Cortex of kidney (tissue), 1 donor: ENCODE results near the gene FAM240B.

ENCODE experiments used
- DNase-seq: peaks from one replicate; lab custom pipeline; 2025; lab: John Stamatoyannopoulos, UW

FAM240B gene

DNA sequence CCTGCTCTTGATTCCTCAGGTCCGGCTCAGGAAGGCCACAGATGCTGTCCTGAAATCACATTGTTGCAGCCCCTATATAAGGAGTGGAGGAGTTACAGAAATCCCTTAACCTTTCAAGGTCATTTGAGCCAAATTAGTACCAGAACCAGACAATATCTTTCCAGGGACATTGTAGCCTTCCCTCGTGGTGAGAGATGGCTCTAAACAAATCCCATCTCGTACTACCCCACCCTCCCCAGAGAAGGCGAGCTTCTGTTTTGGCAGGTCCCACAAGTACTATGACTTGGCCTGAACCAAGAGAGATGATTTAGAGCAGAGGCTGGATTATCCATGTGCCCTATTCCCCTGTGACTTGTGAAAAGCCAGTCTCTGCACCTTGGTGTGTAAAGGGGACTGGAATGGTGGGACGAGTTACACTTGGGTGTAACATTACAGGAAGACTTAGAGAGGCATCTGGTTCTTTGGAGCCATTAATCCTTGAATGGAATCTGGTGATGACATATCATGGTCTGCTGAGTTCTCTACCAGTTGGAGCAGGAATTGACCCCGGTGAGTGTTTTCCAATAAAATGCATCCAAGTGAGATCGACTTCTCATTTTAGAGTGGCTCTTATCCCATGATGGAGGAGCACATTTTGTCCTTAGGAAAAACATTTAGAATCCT, at the start of gene FAM240B:
Gene FAM240B, minus strand, starts transcription at position 51 of the 663 bp plus-strand sequence. CDS start 16,134 bp downstream, outside the sequence.
- DNase-seq = no peak

DNA sequence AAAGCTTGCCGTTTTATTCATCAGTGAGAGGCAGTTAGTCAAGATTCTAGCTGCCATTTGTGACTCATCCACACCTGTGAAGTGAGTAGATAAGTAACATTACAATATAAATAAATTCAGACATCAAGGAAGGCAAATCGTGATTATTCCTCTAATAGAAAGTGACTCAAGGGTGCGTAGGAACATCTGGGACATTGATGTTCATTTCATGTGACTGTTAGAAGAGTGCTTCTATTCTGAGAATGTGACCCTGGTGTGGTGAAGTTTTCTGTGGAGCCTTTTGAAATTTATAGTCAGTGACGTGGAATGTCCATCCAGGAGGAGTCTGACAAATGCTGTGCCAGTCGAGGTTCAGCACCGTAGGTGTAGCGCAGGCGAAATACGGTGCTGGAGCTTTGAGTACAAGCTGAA, 48.4 kb upstream of the FAM240B start:
- no peak for DNase-seq

DNA sequence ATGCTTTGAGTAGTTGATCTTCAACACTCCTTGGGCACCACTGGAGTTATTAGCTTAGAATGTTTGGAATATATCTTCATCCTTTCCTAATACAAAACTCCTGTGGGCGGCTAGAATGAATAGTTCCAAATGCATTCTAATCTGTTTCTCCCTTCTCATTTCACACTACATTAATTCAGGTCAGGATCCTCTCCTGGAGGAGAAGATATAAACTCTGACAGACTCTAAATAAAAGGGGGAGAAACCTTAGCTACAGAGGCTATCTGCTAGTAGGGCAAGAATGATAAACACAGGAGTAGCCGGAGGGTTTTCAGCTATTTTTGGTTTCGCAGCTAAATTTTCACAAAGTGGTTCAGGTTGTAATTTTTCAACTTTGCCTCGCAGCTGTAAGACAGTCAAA, 45.2 kb upstream of the FAM240B start:
- DNase-seq = no peak

DNA sequence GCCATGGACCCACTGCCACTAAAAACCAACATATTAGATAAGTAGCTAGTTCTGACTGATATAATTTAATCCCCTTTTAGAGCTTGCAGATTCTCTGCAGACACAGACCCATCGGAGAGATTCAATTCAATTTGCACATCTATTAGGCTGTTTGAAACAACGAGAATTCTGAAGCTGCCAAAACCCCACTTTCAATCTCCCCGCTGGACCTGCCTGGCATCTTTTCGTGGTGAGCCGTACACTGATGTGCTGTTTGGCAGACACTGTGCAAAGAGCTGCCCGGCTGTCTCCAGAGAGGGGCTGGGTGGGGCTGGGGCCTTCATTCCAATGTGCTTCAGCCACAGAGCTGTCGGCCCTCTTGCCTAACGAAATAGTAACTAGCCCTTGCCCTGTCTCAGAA, 42.1 kb upstream of the FAM240B start:
- DNase-seq = no peak

DNA sequence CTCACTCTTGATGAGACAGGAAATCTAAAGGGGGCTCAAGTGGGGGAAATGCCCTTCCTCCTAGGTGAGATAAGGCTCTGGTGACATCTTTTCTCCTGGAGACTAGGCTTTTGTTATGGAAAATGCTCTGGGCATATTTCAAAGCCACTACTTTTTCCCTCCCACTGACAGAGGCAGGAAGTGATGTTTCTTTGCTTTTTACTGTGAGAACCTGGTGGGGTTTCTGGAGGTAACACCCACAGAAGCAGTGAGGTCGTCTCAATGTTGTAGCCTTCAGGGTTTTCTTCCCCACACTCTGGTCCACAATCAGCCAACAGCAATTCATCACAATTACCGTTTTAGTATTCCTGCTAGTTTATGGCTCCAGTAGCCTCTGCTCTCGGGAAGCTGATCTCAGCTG, 41.4 kb upstream of the FAM240B start:
- DNase-seq = no peak

DNA sequence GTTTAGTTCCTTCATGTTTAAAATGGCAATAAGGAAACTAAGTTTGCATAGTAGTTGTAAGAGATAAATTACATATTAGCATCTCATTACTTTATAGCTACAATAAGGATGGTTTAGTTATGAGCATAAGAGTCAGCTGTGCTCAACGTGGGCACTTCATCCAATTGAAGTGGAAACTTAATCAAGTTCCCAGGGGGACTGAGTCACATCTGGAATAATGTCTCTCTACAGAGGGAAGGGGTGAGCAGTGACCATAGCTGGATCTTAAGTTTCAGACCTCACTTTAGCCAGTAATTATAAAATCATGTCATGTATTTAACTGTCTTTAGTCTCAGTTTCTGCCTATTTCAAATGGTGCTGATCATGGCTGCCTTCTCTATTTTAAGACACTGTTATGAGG, 36.8 kb upstream of the FAM240B start:
- DNase-seq = no peak

DNA sequence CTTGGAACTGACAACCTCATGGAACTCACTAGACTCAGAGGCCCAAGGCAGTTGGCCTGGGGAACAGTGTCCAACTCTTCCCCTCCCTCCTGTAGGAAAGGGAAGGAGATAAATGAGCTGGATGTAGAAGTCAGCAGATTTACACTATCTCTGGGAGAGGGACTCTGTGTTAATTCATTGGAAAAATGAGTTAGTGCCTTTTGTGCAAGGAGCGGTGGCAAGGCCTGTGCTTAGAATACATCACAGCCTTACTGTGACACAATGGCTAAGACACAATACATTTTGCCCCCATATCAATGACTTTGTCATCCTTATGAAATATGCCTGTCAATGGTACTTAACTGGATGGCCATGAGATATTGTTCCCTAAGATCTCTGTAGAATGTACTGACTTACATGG, 28.0 kb upstream of the FAM240B start:
- DNase-seq = no peak

DNA sequence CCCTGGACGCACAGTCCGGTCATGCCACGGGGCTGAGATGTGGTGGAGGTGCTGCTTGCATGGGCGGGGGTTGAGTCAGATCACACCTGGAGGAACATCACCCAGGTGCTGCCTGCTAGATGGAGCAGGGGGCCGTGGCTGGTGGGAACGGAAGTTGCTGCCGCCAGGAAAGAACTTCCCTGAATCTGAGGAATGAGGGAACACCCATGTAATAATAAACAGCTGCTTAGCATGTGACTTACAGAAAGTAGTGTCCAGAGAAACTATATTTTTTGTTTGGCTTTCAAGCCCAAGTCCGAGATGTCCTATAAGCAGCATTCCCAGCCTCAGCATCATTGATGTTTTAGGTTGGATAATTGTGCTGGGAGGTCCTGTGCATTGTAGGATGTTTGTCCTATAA, 27.1 kb upstream of the FAM240B start:
- no peak for DNase-seq

DNA sequence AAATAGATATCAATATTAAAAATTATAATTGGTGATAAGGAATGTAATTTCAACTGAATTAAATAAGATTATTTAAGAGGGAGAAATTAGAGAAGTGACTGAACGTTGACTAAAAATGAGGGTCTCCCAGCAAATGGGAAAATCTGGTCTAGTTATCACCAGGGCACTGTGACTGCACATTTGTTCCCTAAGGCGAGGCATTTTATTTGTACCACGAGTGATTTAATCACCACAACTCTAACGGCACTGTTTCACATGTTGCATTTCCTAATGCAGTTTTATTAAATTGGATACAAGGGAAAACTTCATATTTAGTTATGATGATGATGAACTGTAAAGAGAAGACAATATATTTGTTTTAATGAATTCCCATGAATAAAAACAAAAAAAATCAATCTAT, 26.4 kb upstream of the FAM240B start:
- DNase-seq = no peak

DNA sequence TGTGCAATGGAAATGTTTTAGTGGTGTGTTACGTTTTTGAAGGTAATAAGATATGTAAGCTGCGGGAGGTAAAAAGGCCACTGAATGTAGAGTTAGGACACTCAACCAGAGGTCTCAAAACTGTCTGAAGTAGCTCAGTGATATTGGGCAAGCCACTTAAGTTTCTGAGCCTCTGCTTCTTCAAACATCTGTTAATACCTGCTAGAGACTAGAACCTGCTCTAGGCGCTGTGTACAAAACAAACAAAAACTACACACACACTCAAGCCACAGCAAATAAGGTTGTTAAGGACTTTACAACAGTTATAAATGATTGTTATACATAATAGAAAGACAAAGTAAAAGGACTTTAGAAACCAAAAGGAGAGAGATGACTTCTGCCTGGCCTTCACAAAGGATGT, 24.6 kb upstream of the FAM240B start:
- DNase-seq = no peak

DNA sequence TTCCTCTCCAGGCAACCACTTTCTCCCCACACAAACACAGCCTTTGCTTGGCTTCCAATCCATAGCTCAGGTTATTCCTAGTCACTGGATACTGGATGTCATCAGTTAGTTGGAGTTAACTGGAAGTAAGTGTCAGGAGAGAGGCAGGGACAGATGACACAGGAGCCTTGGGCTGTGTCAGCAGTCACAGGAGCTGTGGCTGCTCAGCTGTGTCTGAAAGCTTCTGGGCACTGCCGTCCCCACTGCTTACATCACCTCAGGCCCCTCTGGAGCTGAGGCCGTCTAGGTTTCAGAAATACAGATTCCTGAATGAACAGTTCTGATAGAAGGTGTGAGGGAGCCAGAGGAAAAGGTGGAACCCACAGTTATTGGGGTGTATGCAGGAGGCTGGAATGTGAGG, 17.3 kb upstream of the FAM240B start:
- no peak for DNase-seq

DNA sequence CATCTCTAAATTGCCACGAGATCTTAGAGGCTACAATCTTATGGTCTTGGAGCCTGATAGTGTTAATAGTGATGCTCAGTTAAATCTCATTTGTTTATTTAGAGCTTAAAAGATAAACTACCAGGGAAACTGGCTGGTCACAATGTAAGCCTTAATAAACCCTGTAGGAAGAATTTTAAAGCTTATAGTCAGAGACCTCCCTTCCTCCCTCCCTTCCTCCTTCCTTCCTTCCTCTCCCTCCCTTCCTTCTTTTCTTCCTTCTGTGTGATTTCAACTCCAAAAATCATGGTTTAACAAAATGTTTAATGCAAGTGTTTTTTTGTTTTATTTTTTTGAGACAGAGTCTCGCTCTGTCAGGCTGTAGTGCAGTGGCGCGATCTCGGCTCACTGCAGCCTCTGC, 14.9 kb upstream of the FAM240B start:
- no peak for DNase-seq

DNA sequence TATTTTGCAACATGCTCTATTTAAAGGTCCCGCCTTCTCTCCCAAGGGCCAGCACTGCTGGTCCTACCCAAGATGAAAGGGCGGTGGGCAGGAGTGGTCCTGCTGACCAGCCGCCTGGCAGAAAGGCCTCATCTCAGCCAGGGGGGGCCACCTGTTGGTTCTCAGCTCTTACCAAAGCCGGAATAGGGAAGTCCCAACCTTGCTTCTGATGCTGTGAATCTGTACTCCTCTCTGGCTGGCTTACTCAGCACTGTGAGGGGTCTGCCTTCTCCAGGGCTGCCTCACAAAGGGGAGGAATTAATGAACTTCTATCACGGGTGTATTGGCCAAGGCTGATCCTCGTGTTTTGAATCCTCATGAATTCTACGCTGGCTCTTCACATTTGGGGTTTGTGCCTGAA, 13.6 kb upstream of the FAM240B start:
- no peak for DNase-seq

DNA sequence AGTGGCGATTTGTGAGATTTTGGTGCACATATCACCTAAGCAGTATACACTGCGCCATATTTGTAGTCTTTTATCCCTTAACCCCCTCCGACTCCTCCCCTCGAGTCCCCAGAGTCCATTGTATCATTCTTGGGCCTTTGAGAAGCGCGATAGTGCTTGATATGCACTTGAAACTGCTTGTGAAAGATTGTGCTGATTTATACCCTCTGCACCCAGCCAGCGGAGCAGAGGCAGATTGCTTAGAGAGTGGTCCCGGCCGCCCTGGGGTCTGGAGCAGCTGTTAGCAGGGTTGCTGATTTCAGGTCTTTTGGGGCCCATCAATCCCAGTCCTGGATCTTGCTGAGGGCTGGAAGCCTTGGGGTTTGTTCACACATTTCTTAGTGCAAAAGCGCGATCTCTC, 13.0 kb upstream of the FAM240B start:
- no peak for DNase-seq

DNA sequence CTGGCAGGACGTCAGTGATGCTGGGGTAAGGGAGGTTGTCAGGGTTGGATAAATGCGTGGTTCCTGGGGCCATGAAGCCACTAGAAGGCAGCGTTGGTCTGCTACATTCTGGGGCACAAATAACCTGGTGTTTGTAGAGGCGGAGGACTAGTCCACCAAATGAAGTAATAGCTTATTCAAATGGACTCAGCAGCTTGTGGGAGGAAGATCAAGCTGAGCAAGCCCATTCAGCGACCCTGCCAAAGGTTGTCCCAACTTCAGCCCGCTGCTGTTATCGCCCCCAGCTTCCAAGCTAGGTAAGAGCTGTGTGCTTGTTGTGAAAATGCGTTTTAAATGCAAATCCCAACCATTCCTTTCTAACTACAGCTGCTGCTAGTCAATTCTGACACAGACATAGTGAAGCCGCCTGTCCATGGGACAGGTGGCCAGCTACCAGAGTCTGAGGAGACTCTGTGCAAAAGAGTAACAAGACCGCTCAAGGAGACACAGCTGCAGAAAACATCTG, 7.6 kb upstream of the FAM240B start:
- DNase-seq = no peak

DNA sequence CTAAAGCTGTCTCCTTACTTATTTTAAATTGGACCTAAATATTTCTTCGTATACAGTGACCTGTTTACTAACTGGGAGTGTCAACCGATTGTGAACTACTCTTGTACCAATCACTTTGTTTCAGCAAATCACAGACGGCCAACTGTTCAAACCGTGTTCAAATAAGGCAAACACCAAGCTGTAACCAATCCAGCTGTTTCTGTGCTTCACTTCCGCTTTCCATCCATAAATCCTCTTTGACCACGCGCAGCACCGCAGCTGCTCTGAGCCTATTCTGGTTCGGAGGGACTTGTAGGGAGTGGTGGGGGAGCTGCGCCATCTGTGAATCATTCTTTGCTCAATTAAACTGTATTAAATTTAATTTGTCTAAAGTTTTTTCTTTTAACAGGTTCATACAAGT, 4.8 kb upstream of the FAM240B start:
- no peak for DNase-seq

DNA sequence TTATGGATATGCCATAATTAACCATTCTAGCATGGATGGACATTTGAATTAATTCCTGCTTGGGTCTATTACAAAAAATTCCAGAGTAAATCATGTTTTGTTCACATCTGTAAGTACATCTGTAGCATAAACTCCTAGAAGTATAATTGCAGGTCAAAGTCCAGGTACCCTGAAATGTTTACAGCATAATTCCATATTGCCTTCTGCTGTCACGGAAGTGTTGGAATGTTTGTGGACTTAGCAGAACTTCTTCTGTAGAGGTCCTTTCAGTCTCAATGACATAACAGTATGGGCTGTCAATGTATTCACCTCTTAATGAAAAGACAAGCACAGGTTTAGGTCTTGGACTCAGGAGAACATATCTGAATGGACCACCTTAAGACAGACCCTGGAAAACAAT, 1.8 kb downstream of the FAM240B start:
- DNase-seq = no peak

DNA sequence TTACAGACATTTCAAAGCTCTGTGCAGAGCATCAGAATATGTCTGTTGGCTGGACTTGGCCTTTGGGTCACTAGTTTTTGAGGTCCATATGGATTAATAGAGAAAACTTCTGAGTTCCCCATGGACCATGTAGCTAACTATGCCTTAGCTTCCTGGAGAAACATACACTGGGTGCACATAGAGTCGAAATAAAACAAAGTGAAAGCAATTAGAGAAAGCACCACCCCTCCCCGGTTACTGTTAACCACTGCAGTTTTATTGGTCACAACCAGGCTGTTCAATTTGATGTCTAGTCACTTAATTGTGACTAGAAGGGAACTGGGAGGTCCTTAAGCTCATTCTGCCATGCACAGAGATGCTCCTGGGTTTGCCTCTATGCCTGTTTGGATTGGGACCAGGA, 4.2 kb downstream of the FAM240B start:
- DNase-seq = no peak

DNA sequence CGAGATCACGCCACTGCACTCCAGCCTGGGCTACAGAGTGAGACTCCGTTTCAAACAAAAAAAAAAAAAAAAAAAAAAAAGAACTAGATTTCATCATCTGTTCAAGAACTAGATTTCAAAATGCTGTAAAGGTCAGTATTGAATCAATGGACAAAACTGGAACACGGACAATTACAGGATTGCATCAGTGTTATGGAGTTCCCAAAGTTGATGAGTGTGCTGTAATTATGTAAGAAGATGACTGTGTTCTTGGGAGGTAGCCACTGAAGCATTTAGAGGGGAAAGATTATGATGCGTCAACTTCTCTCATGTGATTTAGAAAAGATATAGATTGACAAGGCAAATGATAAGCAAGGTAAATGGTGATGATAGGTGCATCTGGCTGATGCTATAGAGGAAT, 6.5 kb downstream of the FAM240B start:
- no peak for DNase-seq

DNA sequence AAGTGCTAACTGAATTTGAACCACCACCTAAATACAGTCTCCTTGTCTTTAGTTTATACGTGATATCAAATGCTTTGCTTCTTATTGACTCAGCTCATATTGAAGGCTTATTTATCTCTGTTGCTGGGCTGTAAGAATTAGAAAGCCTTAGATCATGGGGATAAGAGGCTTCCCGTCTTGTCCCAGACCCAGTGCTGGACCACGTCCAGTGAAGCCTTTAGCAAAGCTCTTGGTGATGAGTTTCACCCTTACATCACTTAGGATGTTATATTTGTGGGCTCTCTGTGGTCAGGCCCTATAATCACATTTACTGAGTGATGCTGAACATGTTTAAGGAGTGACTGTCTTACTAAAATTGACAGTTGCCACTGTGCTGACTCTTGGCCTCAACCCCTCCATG, 11.2 kb downstream of the FAM240B start:
- DNase-seq = no peak

DNA sequence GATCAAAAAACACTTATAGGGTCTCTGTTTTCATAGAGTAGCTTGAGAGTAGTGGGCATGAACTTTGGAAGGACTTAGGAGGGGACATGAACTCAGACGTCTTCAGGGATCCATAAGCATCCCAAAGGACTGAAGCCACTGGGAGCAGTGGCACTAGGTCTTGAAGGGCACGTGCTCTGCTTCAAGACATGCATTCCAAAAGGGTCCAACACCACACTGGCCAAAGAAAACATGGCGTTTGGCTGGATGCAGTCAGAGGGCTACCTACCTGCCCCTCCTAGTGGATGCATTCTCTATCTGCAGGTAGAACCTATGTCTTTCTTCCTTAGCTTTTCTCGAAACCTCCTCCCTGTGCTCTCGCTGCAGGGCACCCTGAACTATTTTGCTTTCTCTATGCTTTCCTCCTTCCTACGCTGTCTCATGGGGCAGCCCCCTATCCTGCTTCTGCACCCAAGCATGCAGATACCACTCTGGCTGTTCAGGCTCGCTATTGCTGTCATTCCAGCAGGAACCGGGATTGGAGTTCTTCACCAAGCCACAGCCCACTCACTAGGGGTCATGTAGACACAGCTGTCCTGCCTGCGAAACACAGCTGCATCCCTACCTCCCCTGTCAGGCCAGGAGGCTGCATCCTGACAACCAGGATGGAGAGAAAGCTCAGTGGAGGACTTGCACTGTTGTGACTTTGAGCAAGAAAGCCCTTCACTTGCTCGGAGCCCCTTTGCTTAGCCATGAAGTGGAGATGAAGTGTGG, 11.9 kb downstream of the FAM240B start:
- DNase-seq = no peak

DNA sequence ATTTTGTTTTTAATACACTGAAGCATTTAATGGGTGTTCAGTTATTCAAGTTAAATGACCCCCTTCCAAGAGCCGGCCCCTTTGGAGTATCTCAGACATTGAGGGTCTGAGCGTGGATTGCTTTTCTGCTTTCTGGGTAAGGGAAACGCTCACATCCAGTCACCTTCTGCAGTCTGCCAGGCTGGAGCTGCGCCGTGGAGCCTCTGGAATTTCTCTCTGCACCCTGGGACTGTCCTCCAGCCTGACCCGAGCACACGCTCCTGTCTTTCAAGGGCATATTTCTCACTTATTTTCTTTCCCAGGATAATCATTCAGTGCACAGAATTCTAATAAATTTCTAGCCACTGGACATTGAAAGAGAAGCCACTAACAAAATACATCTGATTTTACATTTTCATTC, 13.4 kb downstream of the FAM240B start:
- no peak for DNase-seq

DNA sequence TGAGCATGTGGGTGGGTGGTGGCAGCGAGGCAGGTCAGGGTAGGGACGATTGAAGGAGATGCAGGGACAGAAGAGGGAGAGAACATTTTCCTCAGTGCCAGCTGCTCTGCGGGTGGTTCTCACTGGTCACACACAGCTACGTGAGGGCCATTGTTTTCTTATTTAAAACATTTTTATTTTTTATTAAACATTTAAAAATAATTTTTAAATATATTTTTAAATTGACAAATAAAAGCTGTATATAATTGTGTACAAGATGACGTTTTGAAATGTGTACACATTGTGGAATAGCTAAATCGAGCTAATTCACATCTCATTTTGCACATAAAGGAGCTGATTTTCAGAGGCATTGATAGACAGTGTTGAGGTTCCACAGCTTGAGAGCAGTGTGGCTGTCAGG, 14.0 kb downstream of the FAM240B start:
- no peak for DNase-seq

DNA sequence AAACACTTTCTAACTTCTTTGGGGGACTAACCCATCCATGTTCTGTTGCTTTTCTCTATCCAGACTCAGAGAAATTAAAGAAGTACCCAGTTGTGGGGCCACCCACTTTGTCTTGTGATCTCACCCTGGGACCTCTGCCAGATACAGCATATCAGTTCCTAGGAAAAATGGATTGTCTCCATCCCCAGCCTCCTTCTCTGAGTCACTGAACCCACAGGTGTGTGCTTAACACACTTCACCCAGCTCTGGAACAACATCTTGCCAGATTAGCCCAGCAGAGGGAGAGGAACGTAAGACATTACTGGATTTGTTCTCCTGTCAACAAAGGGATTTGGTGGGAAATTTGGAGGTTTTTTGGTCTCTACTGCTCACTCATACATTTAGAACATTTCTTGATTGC, 19.2 kb downstream of the FAM240B start:
- no peak for DNase-seq
